DMS153 (cell line): Measurements from ENCODE around the gene TOMM34.
A peak's percentile ranks its signal among the peaks of the same experiment; 100 is the strongest.

Source experiments
- DNase-seq: peaks from one replicate; lab custom pipeline; 2025; lab: John Stamatoyannopoulos, UW

Gene TOMM34

DNA sequence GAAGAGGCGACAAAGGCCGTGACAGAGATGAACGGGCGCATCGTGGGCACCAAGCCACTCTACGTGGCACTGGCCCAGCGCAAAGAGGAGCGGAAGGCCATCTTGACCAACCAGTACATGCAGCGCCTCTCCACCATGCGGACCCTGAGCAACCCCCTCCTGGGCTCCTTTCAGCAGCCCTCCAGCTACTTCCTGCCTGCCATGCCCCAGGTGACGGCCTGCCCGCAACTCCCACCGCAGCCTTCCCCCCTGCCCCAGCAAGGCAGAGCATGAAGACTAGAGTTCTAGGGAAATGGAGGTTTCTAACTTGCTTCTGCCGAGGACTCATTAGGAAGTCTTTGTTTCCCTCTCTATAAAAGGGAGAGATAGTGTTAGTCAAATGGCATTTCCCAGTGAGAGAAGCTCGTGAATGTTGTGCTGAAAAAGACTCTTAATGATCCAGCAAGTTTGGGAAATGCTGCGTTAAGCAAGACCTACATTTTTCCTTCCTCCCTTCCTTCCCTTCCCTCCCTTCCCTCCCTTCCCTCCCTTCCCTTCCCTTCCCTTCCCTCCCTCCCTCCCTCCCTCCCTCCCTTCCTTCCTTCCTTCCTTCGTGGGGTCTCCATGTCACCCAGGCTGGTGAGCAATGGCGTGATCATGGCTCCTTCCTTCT lies 29.6 kb downstream of the TOMM34 start:
- DNase-seq, result no peak

DNA sequence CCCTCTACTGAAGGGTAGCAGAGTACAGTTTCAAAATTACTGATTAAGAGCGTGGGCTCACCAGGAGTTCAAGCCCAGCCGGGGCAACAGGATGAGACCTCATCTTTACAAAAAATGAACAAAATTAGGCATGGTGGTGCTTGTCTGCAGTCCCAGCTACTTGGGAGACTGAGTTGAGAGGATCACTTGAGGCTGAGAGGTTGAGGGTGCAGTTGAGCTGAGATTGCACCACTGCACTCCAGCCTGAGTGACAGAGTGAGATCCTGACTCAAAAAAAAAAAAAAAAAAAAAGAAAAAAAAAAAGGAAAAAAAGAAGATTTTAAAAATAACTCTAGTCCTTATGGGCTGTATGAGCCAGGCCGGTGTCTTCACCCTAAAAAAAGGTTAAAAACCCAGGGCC lies 31.6 kb downstream of the TOMM34 start:
- no peak for DNase-seq

DNA sequence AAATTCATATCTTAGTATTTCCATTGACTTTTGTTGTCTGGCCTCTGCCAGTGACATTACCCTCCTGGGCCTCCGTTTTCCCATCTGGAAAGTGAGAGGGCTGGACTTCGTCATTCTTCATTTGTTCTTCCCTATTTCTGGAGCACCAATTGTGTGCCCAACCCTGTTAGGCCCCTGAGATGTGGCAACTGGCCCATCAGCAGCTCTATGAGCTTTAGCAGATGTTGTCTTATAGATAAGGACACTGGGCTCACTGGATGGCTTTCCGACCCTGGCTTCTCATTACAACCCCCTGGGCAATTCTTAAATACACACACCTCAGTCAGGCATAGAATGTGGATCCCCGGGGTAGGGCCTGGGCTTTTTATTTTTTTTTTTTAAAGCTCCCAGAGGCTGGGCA lies 35.7 kb downstream of the TOMM34 start:
- no peak for DNase-seq

DNA sequence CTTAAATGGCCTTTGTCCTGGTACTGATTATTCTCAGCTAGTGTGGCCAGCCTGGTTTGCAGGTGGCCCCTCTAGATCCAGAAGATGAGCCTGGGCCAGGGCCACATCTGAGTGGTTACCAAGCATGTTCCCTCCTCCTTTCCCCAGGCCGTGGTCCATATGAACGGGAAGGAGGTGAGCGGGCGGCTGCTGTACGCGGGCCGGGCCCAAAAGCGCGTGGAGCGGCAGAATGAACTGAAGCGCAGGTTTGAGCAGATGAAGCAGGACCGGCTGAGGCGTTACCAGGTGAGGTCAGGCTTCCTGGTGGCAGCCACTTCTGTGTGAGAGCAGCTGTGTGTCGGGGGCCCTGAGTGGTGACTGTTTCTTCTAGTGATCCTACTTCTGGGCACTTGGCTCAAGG lies 38.8 kb downstream of the TOMM34 start:
- DNase-seq, result no peak

DNA sequence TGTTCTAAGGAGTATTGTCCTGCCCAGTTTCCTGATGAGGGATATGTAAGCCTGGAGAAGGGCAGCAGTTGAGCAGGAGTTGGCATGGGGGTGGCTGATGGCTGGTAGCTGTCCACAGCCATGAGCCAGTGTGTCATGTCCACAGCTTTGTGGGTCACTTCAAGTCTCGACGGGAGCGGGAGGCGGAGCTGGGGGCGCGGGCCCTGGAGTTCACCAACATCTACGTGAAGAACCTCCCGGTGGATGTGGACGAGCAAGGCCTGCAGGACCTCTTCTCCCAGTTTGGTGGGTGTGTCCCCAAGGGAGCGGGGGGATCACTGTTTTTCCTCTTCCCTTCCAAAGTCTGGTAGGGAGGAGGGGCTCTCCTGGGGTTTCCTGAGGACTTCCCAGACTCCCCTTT lies 41.4 kb downstream of the TOMM34 start:
- DNase-seq, result no peak

DNA sequence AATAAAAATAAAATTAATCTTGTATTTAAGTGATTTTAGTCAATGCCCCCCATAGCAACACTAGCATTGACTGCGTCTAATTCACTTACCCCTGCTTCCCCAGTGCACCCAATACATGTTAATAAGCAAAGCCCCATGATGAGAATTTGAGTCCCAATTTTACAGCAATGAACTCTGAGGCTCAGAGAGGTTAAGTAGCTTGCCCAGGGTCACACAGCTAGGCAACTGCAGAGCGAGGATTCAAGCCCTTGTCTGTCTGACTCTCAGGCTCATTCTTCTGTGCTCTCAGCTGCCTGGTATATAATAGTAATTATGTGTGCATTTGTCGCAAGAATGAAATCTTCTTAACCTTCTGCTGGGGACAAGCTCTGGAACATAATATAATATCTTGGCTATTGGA lies 41.9 kb downstream of the TOMM34 start:
- no peak for DNase-seq

DNA sequence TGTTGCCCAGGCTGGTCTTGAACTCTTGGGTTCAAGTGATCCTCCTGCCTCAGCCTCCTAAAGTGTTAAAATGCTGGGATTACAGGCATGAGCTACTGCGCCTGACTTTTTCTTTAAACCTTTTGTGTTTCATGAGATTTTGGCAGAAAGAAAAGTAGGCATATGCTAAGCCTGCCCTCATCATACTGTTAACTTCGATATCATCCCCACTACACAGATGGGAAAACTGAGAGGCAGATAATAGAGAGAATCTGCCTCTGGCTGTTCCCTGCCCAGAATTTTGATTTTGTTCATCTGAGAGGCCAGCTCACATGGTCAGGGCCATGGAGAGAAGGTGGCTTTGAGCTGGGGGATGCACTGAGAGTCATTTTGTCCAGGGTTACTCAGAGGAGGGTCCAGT lies 42.8 kb downstream of the TOMM34 start:
- DNase-seq, result no peak

DNA sequence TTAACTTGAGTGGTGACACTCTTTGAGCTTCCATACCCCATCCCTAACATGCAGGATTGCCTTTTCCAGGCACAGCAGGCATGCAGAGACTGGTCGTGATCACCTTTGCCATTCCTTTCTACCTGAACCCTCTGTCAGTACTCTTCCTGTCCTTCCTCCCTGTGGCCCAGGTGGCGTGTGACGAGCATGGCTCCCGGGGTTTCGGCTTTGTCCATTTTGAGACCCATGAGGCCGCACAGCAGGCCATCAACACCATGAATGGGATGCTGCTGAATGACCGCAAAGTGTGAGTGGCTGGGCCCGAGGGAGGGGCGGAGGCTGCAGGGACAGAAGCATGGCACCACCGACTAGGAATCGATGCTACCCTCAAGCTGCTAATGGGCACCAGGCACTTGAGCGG lies 43.6 kb downstream of the TOMM34 start:
- DNase-seq, result no peak

DNA sequence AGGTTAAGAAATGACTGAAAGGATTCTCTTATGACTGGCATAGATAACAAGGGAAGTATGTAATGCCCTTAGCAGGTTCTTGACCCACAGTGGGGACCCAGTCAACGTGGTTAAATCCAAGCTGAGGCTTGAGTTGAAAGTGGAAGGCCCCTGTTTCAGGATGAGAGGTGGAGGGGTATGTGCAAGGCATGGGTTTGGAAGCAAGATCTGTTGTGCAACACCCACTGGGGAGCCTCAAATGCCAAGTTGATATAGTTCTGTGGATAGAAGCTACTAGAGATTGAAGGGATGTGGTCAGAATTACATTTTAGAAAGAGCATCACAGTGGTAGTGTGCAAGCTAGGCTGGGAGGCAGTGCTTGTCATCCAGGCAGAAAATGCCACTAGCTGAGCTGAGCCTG lies 45.3 kb downstream of the TOMM34 start:
- no peak for DNase-seq

DNA sequence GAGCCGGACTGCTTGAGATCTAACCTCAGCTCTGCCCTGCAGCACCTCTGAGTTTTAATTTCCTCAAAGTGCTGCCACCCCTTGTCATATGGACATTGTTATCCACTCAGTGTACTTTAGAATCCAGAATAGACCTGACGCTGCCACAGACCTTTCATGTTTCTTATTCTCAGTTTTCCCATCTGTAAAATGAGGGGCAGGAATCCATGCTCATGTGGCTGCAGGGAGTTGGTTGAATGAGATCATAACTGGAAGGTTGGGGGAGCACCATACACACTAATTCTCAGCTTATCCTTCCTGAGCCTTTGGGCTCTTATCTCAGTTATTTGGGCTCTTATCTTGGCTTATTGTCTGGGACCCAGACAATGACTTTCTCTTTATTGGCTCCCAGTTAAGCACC lies 48.0 kb downstream of the TOMM34 start:
- DNase-seq, result no peak

DNA sequence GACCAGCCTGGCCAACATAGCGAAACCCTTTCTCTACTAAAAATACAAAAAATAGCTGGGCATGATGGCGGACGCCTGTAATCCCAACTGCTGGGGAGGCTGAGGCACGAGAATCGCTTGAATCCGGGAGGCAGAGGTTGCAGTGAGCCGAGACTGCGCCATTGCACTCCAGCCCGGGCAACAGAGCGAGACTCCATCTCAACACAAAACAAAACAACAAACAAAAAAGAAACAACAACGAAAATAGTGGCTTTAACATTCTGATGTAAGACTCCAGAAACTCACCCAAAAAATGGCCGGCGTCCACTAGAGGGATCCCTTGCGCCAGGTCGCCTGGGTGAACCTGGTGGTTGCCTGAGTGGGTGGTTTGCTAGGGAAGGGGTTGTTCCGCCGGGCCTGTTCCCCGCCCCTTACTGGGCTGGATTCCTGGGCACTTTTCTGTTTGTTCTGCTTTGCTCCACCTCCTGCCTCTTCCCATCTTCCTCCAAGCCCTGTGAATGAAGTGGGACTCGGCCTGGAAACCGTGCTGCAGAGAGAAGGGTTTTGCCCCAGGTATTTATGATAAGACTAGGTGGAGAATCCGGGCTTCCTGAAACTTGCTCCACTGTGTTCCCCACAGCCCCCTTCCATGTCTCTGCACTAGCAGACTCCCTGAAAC lies 48.8 kb downstream of the TOMM34 start:
- peak; percentile 22 for DNase-seq

DNA sequence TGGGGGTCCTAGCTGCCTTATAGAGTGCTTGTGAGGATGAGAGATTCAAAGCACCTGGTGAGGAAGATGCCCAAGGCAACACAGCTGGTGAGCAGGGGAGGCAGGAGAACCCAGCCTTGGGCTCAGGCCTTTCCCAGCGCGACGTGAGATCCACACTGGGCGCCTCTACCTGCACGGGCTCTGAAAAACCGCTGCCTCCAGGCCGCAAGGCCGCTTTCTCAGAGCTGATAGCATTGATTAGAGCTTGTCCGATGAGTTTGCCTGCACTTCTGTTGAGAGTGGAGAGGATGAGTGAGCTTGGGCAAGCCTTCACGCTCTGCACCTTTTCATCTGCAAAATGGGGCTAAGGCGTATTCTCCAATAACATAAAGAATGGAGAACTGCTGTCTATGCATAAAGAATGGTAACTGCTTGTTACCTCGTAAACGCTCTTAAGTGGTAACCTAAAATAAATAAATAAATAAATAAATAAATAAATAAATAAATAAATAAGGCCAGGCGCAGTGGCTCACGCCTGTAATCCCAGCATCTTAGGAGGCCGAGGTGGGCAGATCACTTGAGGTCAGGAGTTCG lies 49.4 kb downstream of the TOMM34 start:
- DNase-seq, result no peak

DNA sequence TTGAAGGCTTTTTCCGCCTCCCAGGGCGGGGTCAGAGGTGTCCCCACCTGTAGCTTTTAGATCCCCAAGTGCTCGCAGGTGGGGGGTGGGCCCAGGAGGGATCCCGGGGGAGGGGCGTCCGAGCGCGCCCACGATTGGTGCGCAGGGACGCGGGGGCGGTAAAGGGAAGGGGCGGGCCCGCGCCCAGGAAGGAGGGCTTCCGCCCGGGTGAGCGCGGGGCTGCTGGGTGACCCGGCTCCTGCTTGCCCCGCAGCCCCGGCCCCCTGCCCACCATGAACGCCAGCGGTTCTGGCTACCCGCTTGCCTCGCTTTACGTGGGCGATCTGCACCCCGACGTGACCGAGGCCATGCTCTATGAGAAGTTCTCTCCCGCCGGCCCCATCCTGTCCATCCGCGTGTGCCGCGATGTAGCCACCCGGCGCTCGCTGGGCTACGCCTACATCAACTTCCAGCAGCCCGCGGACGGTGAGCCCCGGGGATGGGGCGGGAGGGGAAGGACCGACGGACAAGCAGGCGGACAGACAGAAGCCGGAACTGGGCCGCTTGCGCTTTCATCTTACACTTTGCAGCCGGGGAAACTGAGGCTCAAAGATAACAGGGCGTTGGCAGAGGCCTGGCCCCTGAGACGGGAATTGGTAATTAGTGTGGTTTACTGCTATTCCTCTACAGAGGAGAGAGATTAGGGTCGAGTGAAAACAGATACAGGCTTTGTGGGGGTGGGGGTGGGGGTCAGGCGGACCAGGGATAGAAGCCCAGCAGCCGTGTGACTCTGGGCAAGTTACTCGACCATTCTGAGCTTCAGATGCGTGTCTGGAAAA lies 50.1 kb downstream of the TOMM34 start, which contains the start of gene PABPC1L:
Gene PABPC1L, plus strand, starts transcription at position 189 of the 818 bp plus-strand sequence. Its CDS starts 84 bp downstream, at position 273.
- peak; percentile 68 for DNase-seq

DNA sequence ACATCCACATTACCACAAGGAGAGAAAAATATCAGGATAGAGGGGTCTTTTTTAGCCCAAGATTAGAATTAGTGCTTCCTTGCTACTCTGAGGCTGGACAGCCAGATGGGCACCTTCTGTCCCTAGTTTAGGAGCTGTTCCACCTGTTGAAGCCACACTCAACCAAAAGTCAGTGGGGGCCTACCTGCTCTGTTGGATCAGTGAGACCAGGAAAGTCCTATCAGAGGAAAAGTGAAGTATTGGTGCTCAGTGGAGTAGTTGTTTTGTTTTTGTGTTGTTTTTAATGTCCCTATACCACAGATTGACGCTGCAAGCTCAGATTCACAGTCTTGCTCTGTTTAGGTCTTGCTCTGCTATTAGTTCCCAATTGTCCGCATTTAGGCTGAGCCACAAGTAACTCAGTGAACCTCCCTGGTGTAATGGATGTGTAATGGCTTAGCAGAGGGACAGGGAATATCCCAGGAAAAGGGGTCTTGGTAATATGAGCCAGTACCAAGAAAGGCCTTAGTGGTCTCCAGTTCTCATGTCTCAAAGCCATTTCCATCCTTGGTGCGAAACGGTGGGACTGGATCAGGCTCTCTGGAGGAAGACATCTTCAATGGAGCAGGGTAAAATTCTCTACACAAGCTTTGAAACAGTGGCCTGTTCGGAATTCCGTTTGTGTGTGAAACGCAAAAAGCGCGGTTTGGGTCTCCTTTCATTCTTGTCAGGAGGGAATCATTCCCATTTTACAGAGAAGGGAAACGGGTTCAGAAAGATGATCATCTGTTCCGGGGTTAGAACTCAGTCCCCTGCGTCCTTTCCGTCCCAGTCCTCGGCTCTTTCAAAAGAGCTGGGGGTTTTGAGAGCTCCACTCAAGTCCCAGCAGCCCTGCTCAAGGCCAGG lies 51.0 kb downstream of the TOMM34 start:
- DNase-seq, result no peak

DNA sequence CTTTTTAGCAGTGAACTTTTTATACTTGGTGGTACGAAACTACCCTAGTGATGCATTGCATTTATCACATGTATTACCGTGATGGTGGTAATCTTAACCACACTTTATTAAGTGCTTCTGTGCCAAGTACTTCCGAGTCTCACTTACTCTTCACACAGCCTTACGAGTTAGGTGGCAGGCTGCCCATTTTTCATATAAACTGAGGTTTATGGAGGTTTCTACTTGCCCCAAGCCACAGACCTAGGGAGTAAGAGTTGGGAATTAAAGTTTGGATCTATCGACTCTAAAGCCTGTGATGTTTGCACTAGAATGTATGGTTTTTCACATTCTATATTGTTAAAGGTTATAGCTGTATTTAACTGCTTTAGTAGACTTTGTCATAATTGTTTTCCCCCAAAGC lies 55.8 kb downstream of the TOMM34 start:
- no peak for DNase-seq

DNA sequence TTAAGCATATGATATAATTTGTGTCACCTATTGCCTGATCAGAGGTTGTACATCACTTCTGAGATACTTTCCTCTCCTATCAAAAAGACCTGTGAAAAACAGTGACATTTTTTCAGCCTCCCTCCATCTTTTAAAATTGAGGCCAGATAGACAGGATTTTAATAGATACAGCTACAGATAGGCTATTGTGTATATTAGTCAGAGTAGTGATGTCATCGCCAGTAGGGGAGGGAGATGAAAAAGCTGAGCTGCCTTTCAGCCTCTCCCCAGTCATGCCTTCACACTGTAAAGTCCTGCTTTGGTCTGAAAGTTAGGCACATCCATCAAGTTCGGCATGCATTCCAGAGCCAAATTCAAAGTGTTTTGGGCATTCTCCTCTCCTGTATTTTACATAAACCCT lies 58.2 kb downstream of the TOMM34 start:
- DNase-seq, result no peak

DNA sequence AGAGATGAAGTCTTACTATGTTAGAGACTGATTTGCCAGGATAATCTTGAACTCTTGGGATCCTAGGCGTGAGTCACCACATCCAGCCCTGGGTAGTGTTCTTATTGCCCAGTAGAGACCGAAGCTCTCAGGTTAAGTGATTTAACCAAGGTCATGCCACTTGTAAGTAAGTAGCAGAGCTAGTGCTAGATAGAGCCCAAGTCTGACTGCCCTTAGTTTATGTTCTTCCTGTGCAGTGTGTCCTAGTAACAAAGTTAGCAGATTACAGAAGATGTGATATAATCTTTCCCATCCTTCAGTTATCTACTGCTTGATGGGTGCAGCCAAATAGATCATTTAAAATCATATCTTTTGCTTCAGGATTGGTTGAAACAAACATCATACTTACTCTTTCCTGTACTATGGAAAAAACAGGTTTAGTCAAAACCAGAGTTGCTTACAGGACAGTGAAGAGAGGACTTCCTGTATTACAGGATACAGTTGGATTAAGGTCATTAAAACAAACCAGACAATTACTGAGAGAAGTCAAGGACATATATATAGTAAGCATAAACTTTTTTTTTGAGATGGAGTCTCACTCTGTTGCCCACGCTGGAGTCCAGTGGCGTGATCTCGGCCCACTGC lies 59.9 kb downstream of the TOMM34 start:
- DNase-seq, result no peak

DNA sequence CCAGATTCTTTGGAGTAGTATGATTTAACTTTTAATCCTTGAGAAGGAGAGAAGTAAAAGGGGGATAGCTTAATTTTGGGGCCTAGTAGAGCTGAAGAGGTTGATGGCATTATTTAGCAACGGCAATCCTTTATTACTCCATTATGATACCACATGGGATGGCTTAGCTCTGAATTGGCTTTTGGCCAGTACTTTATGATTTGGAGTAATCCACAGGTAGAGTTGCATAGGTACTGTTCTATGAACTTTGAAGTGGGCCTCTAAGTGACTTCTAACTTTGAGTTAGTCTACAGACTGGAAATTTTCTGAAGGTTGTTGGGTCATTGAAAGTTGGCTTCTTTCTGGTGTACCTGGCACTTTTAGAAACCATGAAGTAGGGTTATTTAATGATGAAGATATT lies 63.1 kb downstream of the TOMM34 start:
- no peak for DNase-seq

DNA sequence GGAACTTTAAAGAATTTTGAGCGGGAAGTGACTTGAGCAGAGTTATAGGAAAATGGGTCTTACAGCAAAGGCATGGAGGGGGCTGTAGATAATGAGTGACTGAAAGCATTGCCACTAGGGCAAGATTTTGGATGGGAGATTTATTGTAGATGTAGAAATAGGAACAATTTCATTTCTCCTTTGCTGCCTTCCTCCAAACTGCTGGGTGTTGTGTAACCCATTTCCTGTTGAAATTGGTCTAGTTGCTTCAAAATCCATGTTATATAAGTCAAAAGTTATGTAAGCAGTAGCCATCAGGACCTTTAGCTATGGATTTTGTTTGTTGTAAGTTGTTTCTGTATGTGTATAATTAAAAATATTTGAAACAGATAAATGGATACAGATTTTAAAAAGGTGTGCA lies 63.6 kb downstream of the TOMM34 start:
- DNase-seq, result no peak

DNA sequence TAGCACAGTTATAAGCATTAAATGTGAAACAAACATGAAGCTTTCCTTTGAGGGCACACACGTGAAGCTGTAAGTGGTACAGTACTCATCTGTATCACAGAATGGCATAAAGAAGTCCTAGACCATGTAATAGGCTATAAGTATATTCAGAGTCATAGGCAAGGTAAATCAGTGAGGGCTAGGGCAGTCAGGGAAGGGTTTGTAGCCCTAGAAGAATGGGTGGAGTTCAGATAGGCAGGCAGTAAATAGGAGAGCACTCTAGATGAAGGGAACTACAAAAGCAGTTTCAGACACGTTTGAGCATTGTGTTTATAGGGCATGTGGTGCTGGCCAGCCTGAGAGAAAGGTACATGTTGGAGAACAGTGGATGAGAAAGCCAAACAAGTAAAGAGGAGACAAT lies 65.2 kb downstream of the TOMM34 start:
- DNase-seq, result no peak
